Lower lobe of right lung (tissue), 2 donors: ENCODE measurements around the gene MTMR6. TPM values are rescaled to one million over a fixed set of nuclear protein-coding genes. Genes with fewer than 3 reads are reported as not detected.

Experiments
- ATAC-seq, 2 donors: fragments of 200-7000 bp; cut with Tn5 transposase; one replicate each; pipeline ENCODE4 v1.9.1; 2020 to 2022; ENCODE audit warnings: mild to moderate bottlenecking in 2 of 2, moderate library complexity in 2 of 2
- DNase-seq: peaks from one replicate; pipeline ENCODE4 v3.0.0-alpha.2; 2020
- H3K27ac ChIP-seq: fragments of 200-600 bp; one replicate; pipeline ENCODE4 v1.8.0; 2022
- H3K27me3 ChIP-seq: fragments of 200-600 bp; one replicate; pipeline ENCODE4 v1.8.0; 2022; ENCODE audit warnings: low read depth
- H3K36me3 ChIP-seq: fragments of 200-600 bp; one replicate; pipeline ENCODE4 v1.8.0; 2022; ENCODE audit warnings: mild to moderate bottlenecking
- H3K4me1 ChIP-seq: fragments of 200-600 bp; one replicate; pipeline ENCODE4 v1.8.0; 2022
- H3K4me3 ChIP-seq: fragments of 200-600 bp; one replicate; pipeline ENCODE4 v1.8.0; 2022; ENCODE audit warnings: mild to moderate bottlenecking
- H3K9me3 ChIP-seq: fragments of 200-600 bp; one replicate; pipeline ENCODE4 v1.8.0; 2022
- CTCF ChIP-seq: fragments of 200-600 bp; IDR thresholded peaks from one replicate; pipeline ENCODE4 v1.8.0; 2022; ENCODE audit warnings: antibody characterized with exemption, mild to moderate bottlenecking
- intact Hi-C: fragments of 100-400 bp; cut with DNase I; formaldehyde crosslinking; loops from one replicate; pipeline ENCODE4 v1.11.0; 2022
- total RNA-seq: library from RNA; stranded (reverse); fragmentation: NEBNext Ultra II Directional; extraction: Animal tissue kit (Norgen Biotek cat#: 25700); gene quantifications from one replicate; pipeline ENCODE4 v1.2.1, GENCODE V29; 2021
- donor health status: DM: no; HTN: yes; CAD: no; lungs with severe emphysema.

Gene MTMR6
- total RNA-seq, 1 donor from 2014 or later = 19.8 TPM

GRCh38 chr13:25217023-25217885 is 70.0 kb downstream of the MTMR6 start:
- no peaks in the 10 kb centered on the region for H3K27me3 ChIP-seq
- TF ChIP-seq CTCF = no peak

GRCh38 chr13:25215253-25215575 is 72.1 kb downstream of the MTMR6 start:
- ATAC-seq = no peak
- H3K27ac ChIP-seq = no peak overlapping the region
- DNase-seq = no peak
- no peak for TF ChIP-seq CTCF
- no peaks in the 10 kb centered on the region for H3K27me3 ChIP-seq
- H3K4me3 ChIP-seq = no peak overlapping the region
- intact Hi-C loops = no loop called here
- H3K9me3 ChIP-seq = no peaks in the 10 kb centered on the region
- H3K36me3 ChIP-seq = no peaks in the 10 kb centered on the region
- no peaks in the 10 kb centered on the region for H3K4me1 ChIP-seq

More at GRCh38 chr13:25217023-25217885, 70.0 kb downstream of the MTMR6 start:
- Histone ChIP-seq H3K36me3 (no peaks in the 10 kb centered on the region), H3K4me1 (no peaks in the 10 kb centered on the region), H3K27ac (no peak overlapping the region), H3K4me3 (no peak overlapping the region), H3K9me3 (no peaks in the 10 kb centered on the region)
- intact Hi-C loops = no loop called here
- DNase-seq = no peak
- ATAC-seq = no peak

DNA sequence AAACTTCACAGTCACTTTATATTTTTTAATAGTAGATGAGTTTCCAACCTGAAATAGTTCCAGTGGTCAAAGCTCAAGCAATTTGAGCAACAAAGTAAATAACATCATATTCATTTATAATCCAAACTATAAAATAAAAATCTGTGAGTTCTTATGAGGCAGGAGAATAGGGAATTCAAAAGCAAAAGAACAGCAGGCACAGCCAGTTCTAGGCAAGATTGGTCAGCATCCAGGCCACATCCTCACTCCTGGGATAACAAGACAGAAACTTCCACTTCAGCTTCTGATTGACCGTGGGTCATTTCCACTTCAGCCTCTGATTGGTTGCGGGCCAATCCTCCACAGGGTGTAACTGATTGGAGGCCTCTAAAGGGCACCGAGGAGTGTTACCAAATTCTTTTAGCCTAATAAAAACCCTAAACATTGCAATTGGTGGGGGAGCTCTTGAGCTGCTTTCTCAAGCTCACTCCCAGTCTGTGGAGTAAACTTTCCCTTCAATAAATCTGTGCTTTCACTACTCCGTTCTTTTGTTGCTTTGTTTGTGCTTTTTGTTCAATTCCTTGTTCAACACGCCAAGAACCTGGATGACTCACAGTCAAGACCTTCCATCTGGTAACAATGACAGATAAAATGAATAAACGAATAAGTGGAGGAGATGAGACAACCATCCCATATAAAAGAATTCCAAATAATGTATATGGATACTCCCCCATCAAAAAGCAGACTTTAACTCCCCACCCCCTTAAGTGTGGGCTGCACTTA is 72.6 kb downstream of the MTMR6 start:
- Histone ChIP-seq H3K27ac (no peak overlapping the region), H3K27me3 (no peaks in the 10 kb centered on the region), H3K9me3 (no peaks in the 10 kb centered on the region), H3K4me3 (no peak overlapping the region), H3K36me3 (no peaks in the 10 kb centered on the region), H3K4me1 (no peaks in the 10 kb centered on the region)
- no peak for DNase-seq
- intact Hi-C loops = no loop called here
- no peak for TF ChIP-seq CTCF
- no peak for ATAC-seq

DNA sequence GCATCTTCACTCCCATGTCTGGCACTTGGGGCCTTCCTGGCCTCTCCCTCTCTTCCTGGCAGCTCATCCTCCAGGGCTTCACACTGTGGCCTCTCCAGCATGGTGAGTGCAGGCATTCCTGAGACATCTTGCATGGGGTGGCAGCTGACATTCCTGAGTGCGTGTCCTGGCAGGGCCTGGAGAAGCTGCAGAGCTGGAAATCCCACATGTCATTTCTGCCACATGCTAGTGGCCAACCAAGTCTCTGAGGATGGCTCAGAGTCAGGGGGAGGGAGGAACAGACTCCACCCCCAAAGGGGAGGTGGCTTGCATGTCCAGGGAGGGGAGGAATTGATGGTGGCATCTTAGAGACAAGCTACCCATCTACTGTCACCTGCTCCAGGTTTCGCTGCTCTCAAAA is 73.6 kb downstream of the MTMR6 start:
- Histone ChIP-seq H3K4me1 (no peaks in the 10 kb centered on the region), H3K27ac (no peak overlapping the region), H3K4me3 (no peak overlapping the region), H3K9me3 (no peaks in the 10 kb centered on the region), H3K27me3 (no peaks in the 10 kb centered on the region), H3K36me3 (no peaks in the 10 kb centered on the region)
- intact Hi-C loops = no loop called here
- DNase-seq (no peak), ATAC-seq (peak in 1 of 2 donors; percentile 21)
- TF ChIP-seq CTCF = no peak

DNA sequence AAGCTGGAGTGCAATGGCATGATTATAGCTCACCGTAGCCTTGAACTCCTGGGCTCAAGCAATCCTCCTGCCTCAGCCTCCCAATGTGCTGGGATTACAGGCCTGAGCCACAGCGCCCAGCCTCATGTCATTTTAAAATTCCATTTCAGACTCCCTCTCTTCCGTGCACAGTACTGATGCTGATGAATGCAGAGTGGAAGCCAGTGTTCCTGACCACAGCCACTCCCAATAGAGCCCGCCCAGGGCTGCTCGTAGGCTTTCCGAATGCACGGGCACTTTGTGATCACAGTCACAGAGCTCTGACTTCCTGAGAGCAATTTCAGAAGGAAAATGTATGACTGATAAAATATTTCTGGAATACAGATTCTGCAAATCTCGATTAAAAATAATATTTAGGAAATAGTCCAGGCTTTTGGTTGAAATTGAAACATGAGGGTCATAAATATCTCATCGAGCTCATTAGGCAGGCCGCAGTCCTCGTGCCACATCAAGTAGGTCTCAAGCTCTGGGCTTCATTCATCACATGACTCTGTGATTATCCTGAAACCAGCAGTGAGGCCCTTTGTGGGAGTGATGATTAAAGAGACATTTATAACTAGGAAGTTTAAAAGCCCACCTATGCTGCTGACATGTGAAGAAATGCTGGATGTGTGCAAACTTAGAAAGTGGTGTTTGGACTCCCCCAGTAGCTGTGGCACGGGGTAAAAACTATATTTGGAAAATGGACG is 76.3 kb downstream of the MTMR6 start:
- Histone ChIP-seq H3K27ac (no peak overlapping the region), H3K4me3 (no peak overlapping the region), H3K9me3 (no peaks in the 10 kb centered on the region), H3K27me3 (peaks cover 4% of the 10 kb centered on the region), H3K4me1 (no peaks in the 10 kb centered on the region), H3K36me3 (no peaks in the 10 kb centered on the region)
- DNase-seq (no peak), ATAC-seq (no peak)
- TF ChIP-seq CTCF = no peak
- intact Hi-C loops = no loop called here
